Measurements from ENCODE around the gene NDUFS3.

DNA sequence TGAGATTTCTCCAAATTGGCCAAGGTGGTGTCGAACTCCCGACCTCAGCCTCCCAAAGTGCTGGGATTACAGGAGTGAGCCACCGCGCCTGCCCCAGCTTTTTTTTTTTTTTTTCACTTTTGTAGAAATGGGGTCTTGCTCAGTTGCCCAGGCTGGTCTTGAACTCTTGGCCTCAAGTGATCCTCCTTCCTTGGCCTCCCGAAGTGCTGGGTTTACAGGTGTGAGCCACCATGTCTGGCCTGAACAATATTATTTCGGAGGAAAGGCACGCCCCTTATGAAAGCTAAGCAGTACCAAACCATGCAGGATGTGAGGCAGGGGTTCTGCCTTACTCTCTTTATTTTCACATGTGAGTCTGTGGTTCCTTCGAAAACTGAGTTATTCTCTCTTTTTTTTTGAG, 47.4 kb downstream of the NDUFS3 start:
- TF ChIP-seq TAF1 (CRISPR knock-in tag; IDR thresholded peaks at IDR 0.05): no peak
- no peak for TF ChIP-seq IKZF1 (IDR thresholded peaks at IDR 0.05)
- TF ChIP-seq, protein P1, sequence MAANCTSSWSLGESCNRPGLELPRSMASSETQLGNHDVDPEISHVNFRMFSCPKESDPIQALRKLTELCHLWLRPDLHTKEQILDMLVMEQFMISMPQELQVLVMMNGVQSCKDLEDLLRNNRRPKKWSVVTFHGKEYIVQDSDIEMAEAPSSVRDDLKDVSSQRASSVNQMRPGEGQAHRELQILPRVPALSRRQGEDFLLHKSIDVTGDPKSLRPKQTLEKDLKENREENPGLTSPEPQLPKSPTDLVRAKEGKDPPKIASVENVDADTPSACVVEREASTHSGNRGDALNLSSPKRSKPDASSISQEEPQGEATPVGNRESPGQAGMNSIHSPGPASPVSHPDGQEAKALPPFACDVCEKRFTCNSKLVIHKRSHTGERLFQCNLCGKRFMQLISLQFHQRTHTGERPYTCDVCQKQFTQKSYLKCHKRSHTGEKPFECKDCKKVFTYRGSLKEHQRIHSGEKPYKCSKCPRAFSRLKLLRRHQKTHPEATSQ (CRISPR knock-in tag; IDR thresholded peaks at IDR 0.05; ENCODE audit: borderline replicate concordance): no peak
- TF ChIP-seq, protein P2, sequence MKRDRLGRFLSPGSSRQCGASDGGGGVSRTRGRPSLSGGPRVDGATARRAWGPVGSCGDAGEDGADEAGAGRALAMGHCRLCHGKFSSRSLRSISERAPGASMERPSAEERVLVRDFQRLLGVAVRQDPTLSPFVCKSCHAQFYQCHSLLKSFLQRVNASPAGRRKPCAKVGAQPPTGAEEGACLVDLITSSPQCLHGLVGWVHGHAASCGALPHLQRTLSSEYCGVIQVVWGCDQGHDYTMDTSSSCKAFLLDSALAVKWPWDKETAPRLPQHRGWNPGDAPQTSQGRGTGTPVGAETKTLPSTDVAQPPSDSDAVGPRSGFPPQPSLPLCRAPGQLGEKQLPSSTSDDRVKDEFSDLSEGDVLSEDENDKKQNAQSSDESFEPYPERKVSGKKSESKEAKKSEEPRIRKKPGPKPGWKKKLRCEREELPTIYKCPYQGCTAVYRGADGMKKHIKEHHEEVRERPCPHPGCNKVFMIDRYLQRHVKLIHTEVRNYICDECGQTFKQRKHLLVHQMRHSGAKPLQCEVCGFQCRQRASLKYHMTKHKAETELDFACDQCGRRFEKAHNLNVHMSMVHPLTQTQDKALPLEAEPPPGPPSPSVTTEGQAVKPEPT (CRISPR knock-in tag; IDR thresholded peaks at IDR 0.05; ENCODE audit: low read depth): no peak
- no peak for TF ChIP-seq MZF1 (CRISPR knock-in tag; IDR thresholded peaks at IDR 0.05; ENCODE audit: borderline replicate concordance)
- TF ChIP-seq, protein P3, sequence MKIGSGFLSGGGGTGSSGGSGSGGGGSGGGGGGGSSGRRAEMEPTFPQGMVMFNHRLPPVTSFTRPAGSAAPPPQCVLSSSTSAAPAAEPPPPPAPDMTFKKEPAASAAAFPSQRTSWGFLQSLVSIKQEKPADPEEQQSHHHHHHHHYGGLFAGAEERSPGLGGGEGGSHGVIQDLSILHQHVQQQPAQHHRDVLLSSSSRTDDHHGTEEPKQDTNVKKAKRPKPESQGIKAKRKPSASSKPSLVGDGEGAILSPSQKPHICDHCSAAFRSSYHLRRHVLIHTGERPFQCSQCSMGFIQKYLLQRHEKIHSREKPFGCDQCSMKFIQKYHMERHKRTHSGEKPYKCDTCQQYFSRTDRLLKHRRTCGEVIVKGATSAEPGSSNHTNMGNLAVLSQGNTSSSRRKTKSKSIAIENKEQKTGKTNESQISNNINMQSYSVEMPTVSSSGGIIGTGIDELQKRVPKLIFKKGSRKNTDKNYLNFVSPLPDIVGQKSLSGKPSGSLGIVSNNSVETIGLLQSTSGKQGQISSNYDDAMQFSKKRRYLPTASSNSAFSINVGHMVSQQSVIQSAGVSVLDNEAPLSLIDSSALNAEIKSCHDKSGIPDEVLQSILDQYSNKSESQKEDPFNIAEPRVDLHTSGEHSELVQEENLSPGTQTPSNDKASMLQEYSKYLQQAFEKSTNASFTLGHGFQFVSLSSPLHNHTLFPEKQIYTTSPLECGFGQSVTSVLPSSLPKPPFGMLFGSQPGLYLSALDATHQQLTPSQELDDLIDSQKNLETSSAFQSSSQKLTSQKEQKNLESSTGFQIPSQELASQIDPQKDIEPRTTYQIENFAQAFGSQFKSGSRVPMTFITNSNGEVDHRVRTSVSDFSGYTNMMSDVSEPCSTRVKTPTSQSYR (CRISPR knock-in tag; IDR thresholded peaks at IDR 0.05; ENCODE audit: borderline replicate concordance): no peak
- TF ChIP-seq, protein P4, sequence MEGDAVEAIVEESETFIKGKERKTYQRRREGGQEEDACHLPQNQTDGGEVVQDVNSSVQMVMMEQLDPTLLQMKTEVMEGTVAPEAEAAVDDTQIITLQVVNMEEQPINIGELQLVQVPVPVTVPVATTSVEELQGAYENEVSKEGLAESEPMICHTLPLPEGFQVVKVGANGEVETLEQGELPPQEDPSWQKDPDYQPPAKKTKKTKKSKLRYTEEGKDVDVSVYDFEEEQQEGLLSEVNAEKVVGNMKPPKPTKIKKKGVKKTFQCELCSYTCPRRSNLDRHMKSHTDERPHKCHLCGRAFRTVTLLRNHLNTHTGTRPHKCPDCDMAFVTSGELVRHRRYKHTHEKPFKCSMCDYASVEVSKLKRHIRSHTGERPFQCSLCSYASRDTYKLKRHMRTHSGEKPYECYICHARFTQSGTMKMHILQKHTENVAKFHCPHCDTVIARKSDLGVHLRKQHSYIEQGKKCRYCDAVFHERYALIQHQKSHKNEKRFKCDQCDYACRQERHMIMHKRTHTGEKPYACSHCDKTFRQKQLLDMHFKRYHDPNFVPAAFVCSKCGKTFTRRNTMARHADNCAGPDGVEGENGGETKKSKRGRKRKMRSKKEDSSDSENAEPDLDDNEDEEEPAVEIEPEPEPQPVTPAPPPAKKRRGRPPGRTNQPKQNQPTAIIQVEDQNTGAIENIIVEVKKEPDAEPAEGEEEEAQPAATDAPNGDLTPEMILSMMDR (CRISPR knock-in tag; IDR thresholded peaks at IDR 0.05): no peak
- TF ChIP-seq, protein P5, sequence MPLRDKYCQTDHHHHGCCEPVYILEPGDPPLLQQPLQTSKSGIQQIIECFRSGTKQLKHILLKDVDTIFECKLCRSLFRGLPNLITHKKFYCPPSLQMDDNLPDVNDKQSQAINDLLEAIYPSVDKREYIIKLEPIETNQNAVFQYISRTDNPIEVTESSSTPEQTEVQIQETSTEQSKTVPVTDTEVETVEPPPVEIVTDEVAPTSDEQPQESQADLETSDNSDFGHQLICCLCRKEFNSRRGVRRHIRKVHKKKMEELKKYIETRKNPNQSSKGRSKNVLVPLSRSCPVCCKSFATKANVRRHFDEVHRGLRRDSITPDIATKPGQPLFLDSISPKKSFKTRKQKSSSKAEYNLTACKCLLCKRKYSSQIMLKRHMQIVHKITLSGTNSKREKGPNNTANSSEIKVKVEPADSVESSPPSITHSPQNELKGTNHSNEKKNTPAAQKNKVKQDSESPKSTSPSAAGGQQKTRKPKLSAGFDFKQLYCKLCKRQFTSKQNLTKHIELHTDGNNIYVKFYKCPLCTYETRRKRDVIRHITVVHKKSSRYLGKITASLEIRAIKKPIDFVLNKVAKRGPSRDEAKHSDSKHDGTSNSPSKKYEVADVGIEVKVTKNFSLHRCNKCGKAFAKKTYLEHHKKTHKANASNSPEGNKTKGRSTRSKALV (CRISPR knock-in tag; IDR thresholded peaks at IDR 0.05): no peak
- TF ChIP-seq, protein P6, sequence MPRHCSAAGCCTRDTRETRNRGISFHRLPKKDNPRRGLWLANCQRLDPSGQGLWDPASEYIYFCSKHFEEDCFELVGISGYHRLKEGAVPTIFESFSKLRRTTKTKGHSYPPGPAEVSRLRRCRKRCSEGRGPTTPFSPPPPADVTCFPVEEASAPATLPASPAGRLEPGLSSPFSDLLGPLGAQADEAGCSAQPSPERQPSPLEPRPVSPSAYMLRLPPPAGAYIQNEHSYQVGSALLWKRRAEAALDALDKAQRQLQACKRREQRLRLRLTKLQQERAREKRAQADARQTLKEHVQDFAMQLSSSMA (CRISPR knock-in tag; IDR thresholded peaks at IDR 0.05): no peak
- TF ChIP-seq EP300 (IDR thresholded peaks at IDR 0.05; ENCODE audit: low read depth in 2 of 2, low read length in 2 of 2): no peak
- TF ChIP-seq EP300 (CRISPR knock-in tag; IDR thresholded peaks at IDR 0.05; ENCODE audit: borderline replicate concordance): no peak

Data from HepG2 (cell line).